ENCODE data around the gene FAM184B.

FAM184B gene

GRCh38 chr4:17619416-17620105 lies 161.9 kb downstream of the FAM184B start:
- DNase-seq (ENCODE audit: extremely low read depth, low read depth): no peak
- TF ChIP-seq CTCF (IDR thresholded peaks at IDR 0.05; ENCODE audit: low read depth, low read length): no peak

- DNase-seq (ENCODE audit: extremely low read depth, low read depth): no peak
These were observed 162.5 kb downstream of the FAM184B start for GRCh38 chr4:17618926-17619325.

GRCh38 chr4:17616283-17616682 lies 165.1 kb downstream of the FAM184B start:
- no peak for TF ChIP-seq CTCF (IDR thresholded peaks at IDR 0.05; ENCODE audit: low read depth, low read length)

More at GRCh38 chr4:17618926-17619325, 162.5 kb downstream of the FAM184B start:
- no peak for TF ChIP-seq CTCF (IDR thresholded peaks at IDR 0.05; ENCODE audit: low read depth, low read length)

GRCh38 chr4:17614416-17615299 lies 166.8 kb downstream of the FAM184B start, which contains the start of gene MED28:
Gene MED28 (plus strand): TSS chr4:17614641. CDS start chr4:17614655, 14 bp downstream.
- no peak; the same call in 1 of the 2 replicates for TF ChIP-seq CTCF (IDR thresholded peaks at IDR 0.05; ENCODE audit: low read depth, low read length)
- DNase-seq (ENCODE audit: extremely low read depth, low read depth): peak; percentile 88

More at GRCh38 chr4:17616283-17616682, 165.1 kb downstream of the FAM184B start:
- no peak for DNase-seq (ENCODE audit: extremely low read depth, low read depth)

GRCh38 chr4:17613761-17614415 lies 167.5 kb downstream of the FAM184B start:
- no peak for TF ChIP-seq CTCF (IDR thresholded peaks at IDR 0.05; ENCODE audit: low read depth, low read length)
- DNase-seq (ENCODE audit: extremely low read depth, low read depth): no peak

- DNase-seq (ENCODE audit: extremely low read depth, low read depth): no peak
- no peak for TF ChIP-seq CTCF (IDR thresholded peaks at IDR 0.05; ENCODE audit: low read depth, low read length)
These were observed 176.2 kb downstream of the FAM184B start for GRCh38 chr4:17605236-17605635.

Measured in AG09319 (cell line).